ENCODE results near the gene BCAP29. TPM values are rescaled to one million over a fixed set of nuclear protein-coding genes. Genes with fewer than 3 reads are reported as not detected.

Gene BCAP29
- total and polyA plus RNA-seq, 9 of the 15 experiments (the other 6 are each of a cell fraction or from before 2014, with no cell fraction given), result 63.4 to 137 (median 79.7) TPM

GRCh38 chr7:107563775-107564552 lies 16.1 kb upstream of the BCAP29 start, which contains the start of the genes COG5 and DUS4L (continued):
- TF ChIP-seq STAT6 (CRISPR knock-in tag; IDR thresholded peaks at IDR 0.05) (no peak; the same call in 1 of the 2 replicates), ESRRB (CRISPR knock-in tag; IDR thresholded peaks at IDR 0.05; ENCODE audit: borderline replicate concordance) (no peak), ARNT (IDR thresholded peaks at IDR 0.05) (no peak), GTF2B (IDR thresholded peaks at IDR 0.05; ENCODE audit: extremely low read depth, insufficient read length) (no peak), TEAD4 (IDR thresholded peaks at IDR 0.05; ENCODE audit: low read length) (no peak), TEAD4 (CRISPR knock-in tag; IDR thresholded peaks at IDR 0.05; ENCODE audit: borderline replicate concordance) (no peak), ZNF408 (CRISPR knock-in tag; IDR thresholded peaks at IDR 0.05; ENCODE audit: low read depth) (no peak), HNRNPUL1 (IDR thresholded peaks at IDR 0.05; ENCODE audit: low read length) (no peak), CXXC5 (CRISPR knock-in tag; IDR thresholded peaks at IDR 0.05) (peak; percentile 58), FOXA3 (CRISPR knock-in tag; conservative IDR thresholded peaks at IDR 0.05 in 1 of 2, IDR thresholded peaks at IDR 0.05 in 1 of 2) (no peak), NCOA4 (IDR thresholded peaks at IDR 0.05; ENCODE audit: partially characterized antibody) (no peak), THRB (CRISPR knock-in tag; conservative IDR thresholded peaks at IDR 0.05) (no peak), ZKSCAN8 (CRISPR knock-in tag; IDR thresholded peaks at IDR 0.05) (no peak), SFPQ (IDR thresholded peaks at IDR 0.05; ENCODE audit: low read depth, low read length) (no peak)
- TF ChIP-seq, protein P1, sequence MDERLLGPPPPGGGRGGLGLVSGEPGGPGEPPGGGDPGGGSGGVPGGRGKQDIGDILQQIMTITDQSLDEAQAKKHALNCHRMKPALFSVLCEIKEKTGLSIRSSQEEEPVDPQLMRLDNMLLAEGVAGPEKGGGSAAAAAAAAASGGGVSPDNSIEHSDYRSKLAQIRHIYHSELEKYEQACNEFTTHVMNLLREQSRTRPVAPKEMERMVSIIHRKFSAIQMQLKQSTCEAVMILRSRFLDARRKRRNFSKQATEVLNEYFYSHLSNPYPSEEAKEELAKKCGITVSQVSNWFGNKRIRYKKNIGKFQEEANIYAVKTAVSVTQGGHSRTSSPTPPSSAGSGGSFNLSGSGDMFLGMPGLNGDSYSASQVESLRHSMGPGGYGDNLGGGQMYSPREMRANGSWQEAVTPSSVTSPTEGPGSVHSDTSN (CRISPR knock-in tag; IDR thresholded peaks at IDR 0.05; ENCODE audit: low read depth), result no peak
- TF ChIP-seq, protein P1 (tag; conservative IDR thresholded peaks at IDR 0.05; ENCODE audit: low read depth), result peak; percentile 82
